ENCODE data around the gene GSTM3.

DNA sequence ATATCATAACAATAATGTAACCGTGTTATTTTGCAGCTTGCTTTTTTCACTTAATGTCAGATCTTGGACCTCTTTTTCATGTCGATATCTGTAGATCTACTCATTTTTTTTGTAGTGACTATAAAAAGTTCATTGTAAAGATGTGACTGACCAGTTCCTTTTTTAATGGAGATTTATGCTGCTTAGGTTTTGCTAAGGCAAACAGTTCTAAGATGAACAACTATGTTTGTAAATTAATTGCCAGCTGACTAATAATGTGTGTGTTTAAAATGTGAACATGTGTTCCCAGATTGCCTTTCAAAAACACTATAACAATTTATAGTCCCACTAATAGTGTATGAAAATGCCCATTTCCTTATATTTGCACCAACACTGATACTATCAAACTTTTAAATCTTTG is 41.0 kb upstream of the GSTM3 start:
- TF ChIP-seq MED1 (CRISPR knock-in tag; IDR thresholded peaks at IDR 0.05; ENCODE audit: borderline replicate concordance) (no peak), RAD21 (CRISPR knock-in tag; conservative IDR thresholded peaks at IDR 0.05 in 1 of 2, IDR thresholded peaks at IDR 0.05 in 1 of 2) (no peak), DIDO1 (tag; IDR thresholded peaks at IDR 0.05; ENCODE audit: low read depth) (no peak), ZC3H4 (CRISPR knock-in tag; IDR thresholded peaks at IDR 0.05; ENCODE audit: borderline replicate concordance) (no peak), POLR2A (conservative IDR thresholded peaks at IDR 0.05) (no peak), EZH2 (IDR thresholded peaks at IDR 0.05; ENCODE audit: borderline replicate concordance, low read depth, low read length) (no peak), CREM (IDR thresholded peaks at IDR 0.05; ENCODE audit: low read depth) (no peak), RBM34 (IDR thresholded peaks at IDR 0.05; ENCODE audit: borderline replicate concordance, insufficient read depth, low read length) (no peak), HDAC6 (IDR thresholded peaks at IDR 0.05; ENCODE audit: low read depth, low read length) (no peak), ZNF778 (CRISPR knock-in tag; IDR thresholded peaks at IDR 0.05) (no peak)
- TF ChIP-seq, protein P1, sequence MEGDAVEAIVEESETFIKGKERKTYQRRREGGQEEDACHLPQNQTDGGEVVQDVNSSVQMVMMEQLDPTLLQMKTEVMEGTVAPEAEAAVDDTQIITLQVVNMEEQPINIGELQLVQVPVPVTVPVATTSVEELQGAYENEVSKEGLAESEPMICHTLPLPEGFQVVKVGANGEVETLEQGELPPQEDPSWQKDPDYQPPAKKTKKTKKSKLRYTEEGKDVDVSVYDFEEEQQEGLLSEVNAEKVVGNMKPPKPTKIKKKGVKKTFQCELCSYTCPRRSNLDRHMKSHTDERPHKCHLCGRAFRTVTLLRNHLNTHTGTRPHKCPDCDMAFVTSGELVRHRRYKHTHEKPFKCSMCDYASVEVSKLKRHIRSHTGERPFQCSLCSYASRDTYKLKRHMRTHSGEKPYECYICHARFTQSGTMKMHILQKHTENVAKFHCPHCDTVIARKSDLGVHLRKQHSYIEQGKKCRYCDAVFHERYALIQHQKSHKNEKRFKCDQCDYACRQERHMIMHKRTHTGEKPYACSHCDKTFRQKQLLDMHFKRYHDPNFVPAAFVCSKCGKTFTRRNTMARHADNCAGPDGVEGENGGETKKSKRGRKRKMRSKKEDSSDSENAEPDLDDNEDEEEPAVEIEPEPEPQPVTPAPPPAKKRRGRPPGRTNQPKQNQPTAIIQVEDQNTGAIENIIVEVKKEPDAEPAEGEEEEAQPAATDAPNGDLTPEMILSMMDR (IDR thresholded peaks at IDR 0.05 in 2 of 3, conservative IDR thresholded peaks at IDR 0.05 in 1 of 3; ENCODE audit: insufficient read depth in 2 of 3, low read depth in 1 of 3, low read length in 3 of 3): no peak
- TF ChIP-seq, protein P2, sequence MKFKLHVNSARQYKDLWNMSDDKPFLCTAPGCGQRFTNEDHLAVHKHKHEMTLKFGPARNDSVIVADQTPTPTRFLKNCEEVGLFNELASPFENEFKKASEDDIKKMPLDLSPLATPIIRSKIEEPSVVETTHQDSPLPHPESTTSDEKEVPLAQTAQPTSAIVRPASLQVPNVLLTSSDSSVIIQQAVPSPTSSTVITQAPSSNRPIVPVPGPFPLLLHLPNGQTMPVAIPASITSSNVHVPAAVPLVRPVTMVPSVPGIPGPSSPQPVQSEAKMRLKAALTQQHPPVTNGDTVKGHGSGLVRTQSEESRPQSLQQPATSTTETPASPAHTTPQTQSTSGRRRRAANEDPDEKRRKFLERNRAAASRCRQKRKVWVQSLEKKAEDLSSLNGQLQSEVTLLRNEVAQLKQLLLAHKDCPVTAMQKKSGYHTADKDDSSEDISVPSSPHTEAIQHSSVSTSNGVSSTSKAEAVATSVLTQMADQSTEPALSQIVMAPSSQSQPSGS (CRISPR knock-in tag; IDR thresholded peaks at IDR 0.05): no peak
